LNCAP (cell line): ENCODE data around the gene MRPS12.

Source experiments
- CTCF ChIP-seq: fragments of 450-650 bp; IDR thresholded peaks from 2 replicates; pipeline ENCODE4 v1.5.1; 2017; ENCODE audit warnings: mild to moderate bottlenecking

MRPS12 gene

GRCh38 chr19:38921420-38922274 lies 9.1 kb upstream of the MRPS12 start:
- no peak for TF ChIP-seq CTCF

DNA sequence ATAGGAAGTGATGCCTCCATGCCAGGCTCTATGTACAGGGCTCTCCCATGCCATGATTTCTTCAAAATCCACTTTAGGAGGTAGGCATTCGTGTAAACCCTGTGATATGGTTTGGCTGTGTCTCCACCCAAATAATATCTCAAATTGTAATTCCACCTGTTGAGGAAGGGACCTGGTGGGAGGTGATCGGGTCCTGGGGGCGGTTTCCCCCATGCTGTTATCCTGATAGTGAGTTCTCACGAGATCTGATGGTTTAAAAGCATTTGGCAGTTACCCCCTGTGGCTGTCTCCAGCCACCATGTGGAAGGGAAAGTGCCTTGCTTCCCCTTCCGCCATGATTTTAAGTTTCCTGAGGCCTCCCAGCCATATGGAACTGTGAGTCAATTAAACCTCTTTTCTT lies 8.3 kb upstream of the MRPS12 start:
- TF ChIP-seq CTCF, result no peak

DNA sequence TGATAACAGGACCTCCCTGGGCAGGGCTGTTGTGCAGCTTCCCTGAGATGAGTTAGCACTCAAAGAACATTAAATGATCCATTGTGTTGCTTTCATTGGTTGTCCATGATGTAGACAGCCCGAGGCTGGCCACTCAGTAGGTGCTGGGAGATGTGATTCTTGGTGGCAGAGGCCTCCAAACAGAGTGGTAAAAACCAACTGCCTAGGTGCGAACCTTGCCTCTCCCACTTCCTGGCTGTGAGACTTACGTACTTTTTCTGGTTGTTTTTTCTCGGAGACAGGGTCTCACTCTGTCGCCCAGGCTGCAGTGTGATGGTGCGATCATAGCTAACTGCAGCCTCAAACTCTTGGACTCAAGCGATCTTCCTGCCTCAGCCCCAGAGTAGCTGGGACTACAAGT lies 6.4 kb upstream of the MRPS12 start:
- TF ChIP-seq CTCF, result no peak

DNA sequence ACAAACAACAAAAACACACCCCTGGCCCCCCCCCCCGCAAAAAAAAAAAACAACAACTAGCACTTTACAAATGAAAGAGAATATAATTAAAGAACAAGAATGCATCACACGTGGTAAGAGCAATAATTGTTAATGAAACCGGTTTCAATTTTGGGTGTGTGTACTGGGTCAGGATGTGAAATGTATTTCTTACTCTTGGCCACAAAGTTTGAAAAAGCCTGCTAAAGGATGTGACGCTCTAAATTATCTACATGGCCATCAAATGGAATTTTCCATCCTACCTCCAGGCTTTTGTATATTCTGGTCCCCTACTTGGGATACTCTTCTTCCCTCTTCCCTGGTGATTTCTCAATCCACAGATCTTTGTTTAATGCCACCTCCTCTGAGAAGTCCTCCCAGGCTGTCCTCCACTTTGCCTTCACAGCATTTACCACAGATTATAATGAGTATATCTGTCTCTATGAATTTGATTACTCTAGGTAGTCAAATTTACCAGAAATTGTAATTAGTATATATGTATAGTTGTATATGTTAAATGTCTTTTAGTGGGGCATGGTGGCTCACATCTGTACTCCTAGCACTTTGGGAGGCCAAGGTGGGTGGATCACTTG lies 2.2 kb upstream of the MRPS12 start:
- no peak for TF ChIP-seq CTCF

GRCh38 chr19:38929929-38930775 lies 592 bp upstream of the MRPS12 start, which contains the start of gene SARS2:
Gene SARS2, minus strand, starts transcription at chr19:38930763. Its CDS starts 27 bp downstream, at chr19:38930736.
- TF ChIP-seq CTCF, result peak; percentile 100

DNA sequence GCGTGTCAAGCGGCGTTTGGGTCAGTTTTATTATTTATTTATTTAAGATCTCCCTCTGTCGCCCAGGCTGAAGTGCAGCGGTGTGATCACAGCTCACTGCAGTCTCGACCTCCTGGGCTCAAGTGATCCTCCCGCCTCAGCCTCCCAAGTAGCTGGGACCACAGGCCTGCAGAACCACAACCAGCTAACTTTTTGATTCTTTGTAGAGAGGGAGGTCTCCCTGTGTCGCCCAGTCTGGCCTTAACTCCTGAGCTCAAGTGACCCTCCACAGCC lies 713 bp downstream of the MRPS12 start:
- TF ChIP-seq CTCF, result no peak

DNA sequence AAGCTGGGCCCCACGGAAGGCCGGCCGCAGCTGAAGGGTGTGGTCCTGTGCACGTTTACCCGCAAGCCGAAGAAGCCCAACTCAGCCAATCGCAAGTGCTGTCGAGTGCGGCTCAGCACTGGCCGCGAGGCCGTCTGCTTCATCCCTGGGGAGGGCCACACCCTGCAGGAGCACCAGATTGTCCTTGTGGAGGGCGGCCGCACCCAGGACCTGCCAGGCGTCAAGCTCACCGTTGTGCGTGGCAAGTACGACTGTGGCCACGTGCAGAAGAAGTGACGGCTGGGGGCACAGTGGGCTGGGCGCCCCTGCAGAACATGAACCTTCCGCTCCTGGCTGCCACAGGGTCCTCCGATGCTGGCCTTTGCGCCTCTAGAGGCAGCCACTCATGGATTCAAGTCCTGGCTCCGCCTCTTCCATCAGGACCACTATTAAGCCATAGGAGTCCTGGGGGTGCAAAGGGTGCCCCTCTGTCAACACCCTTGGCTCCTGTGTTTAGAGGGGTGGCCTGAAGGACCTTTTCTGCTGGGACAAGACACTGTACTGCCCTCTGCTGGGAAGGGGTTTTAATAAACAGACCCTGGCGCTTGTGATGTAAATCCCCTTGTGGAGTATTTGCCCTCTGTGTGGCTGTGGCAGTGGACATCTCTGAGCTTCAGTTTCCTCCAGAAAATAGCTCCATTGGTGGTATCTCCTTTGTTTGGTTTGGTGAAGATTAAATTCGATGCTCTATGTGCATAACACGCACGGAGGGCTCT lies 1.9 kb downstream of the MRPS12 start:
- TF ChIP-seq CTCF, result peak; percentile 45; the same call in 1 of the 2 replicates
